Measurements from ENCODE around the gene RNASEH2A. TPM values are rescaled to one million over a fixed set of nuclear protein-coding genes. Genes with fewer than 3 reads are reported as not detected.
A peak's percentile ranks its signal among the peaks of the same experiment; 100 is the strongest.

Gene RNASEH2A
- total RNA-seq, 1 experiment from 2014 or later, result 31.1 TPM

DNA sequence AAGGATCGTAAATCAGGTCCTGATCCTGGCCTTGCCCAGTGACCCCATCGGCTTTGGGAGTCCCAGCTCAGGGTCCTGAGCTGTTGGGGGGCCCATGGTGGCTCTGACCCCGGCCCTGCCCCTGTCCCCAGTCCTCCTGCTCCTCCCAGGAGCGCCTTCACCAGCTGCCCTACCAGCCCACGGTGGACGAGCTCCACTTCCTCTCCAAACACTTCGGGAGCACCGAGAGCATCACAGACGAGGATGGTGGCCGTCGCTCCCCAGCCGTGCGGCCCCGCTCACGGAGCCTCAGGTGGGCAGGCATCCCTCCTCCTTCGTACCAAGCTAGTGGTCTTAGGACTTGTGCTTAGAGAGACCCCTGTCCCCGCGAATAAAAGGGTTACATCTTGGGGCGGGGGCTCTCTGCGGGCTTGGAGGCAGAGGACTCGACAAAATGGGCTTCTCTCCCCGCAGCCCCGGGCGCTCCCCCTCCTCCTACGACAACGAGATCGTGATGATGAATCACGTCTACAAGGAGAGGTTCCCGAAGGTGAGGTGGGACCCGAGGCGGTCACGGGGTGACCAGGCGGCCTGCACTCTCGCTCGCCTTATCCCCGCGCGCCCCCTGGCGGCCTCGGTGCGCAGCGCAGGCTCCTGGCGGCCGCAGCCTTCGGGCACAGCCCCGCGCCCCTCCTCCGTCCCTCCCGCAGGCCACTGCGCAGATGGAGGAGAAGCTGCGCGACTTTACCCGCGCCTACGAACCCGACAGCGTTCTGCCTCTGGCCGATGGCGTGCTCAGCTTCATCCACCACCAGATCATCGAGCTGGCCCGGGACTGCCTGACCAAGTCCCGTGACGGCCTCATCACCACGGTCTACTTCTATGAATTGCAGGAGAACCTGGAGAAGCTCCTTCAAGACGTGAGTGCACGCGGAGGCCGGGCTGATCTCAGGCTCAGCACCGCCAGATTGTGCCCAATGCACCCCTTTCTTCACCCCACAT, 41.1 kb downstream of the RNASEH2A start:
- DNase-seq (ENCODE audit: extremely low read depth, low read depth), result peak; percentile 54

DNA sequence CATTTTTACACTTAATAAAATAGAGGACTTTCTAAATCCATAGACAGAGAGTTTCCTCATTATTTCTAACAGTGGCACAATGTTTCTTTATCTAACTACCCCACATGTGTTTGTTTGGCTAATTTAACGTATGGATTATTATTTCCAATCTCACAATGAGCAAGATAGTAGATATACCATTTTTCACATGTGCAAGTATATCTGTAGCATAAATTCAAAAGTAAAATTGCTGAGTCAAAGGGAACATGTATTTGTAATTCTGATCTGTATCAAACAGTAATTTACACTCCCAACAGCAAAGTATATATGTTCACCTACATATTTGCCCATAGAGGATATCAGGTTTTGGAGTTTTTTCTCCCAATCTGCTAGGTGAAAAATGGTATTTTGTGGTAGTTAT, 50.3 kb downstream of the RNASEH2A start:
- DNase-seq (ENCODE audit: extremely low read depth, low read depth), result no peak

GRCh38 chr19:12858041-12858928, 51.9 kb downstream of the RNASEH2A start:
- no peak for DNase-seq (ENCODE audit: extremely low read depth, low read depth)

DNA sequence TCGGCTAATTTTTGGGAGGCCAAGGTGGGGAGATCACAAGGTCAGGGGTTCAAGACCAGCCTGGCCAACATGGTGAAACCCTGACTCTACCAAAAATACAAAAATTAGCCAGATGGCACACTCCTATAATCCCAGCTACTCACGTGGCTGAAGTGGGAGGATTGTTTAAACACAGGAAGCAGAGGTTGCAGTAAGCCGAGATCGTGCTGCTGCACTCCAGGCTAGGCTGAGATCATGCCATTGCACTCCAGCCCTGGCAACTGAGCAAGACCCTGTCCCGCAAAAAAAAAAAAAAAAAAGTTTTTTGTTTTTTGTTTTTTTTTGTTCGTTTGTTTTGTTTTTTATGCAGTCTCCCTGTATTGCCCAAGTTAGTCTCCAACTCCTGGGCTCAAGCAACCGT, 53.2 kb downstream of the RNASEH2A start:
- no peak for DNase-seq (ENCODE audit: extremely low read depth, low read depth)

Small RNA genes within 50 kb of the gene (small RNA-seq; reads per million reads assigned to genes)
- gene MIR5684, result 0 to 0.02 reads per million in 2 experiments
- 0 reads per million in 2 experiments for gene MIR6794

Other genes starting within 250 kb of the RNASEH2A start
- 1.7 and 1.8 TPM in 2 replicates for gene ZNF490, start 195.8 kb upstream of the RNASEH2A start, total RNA-seq (2014; rRNA removed; shearing (Covaris generic))
- gene ZNF791, start 195.7 kb upstream of the RNASEH2A start, total RNA-seq (2014; rRNA removed; shearing (Covaris generic)), result 14.3 and 15.2 TPM in 2 replicates
- 21.5 and 27.7 TPM in 2 replicates for gene MAN2B1, start 139.8 kb upstream of the RNASEH2A start, total RNA-seq (2014; rRNA removed; shearing (Covaris generic))
- gene WDR83, start 139.8 kb upstream of the RNASEH2A start, total RNA-seq (2014; rRNA removed; shearing (Covaris generic)), result 5.8 and 7.7 TPM in 2 replicates
- gene DHPS, start 124.7 kb upstream of the RNASEH2A start, total RNA-seq (2014; rRNA removed; shearing (Covaris generic)), result 75.7 and 83.6 TPM in 2 replicates
- not detected in 2 replicates for gene GNG14, start 118.6 kb upstream of the RNASEH2A start, total RNA-seq (2014; rRNA removed; shearing (Covaris generic))
- gene FBXW9, start 110.0 kb upstream of the RNASEH2A start, total RNA-seq (2014; rRNA removed; shearing (Covaris generic)), result 6.2 and 6.9 TPM in 2 replicates
- gene TNPO2, start 82.7 kb upstream of the RNASEH2A start, total RNA-seq (2014; rRNA removed; shearing (Covaris generic)), result 17.4 and 23.4 TPM in 2 replicates
- 141 and 145 TPM in 2 replicates for gene TRIR, start 71.9 kb upstream of the RNASEH2A start, total RNA-seq (2014; rRNA removed; shearing (Covaris generic))
- gene GET3, start 69.1 kb upstream of the RNASEH2A start, total RNA-seq (2014; rRNA removed; shearing (Covaris generic)), result 50.9 and 53.9 TPM in 2 replicates
- gene BEST2, start 54.8 kb upstream of the RNASEH2A start, total RNA-seq (2014; rRNA removed; shearing (Covaris generic)), result 0.22 TPM in 1 of 2 replicates, not detected in the other
- gene HOOK2, start 31.0 kb upstream of the RNASEH2A start, total RNA-seq (2014; rRNA removed; shearing (Covaris generic)), result 6.0 TPM in 2 replicates
- 137 and 153 TPM in 2 replicates for gene JUNB, start 15.1 kb upstream of the RNASEH2A start, total RNA-seq (2014; rRNA removed; shearing (Covaris generic))
- gene PRDX2, start 4.8 kb upstream of the RNASEH2A start, total RNA-seq (2014; rRNA removed; shearing (Covaris generic)), result 216 and 259 TPM in 2 replicates
- not detected in 2 replicates for gene THSD8, start 4.5 kb upstream of the RNASEH2A start, total RNA-seq (2014; rRNA removed; shearing (Covaris generic))
- gene RTBDN, start 28.0 kb downstream of the RNASEH2A start, total RNA-seq (2014; rRNA removed; shearing (Covaris generic)), result not detected in 2 replicates
- gene MAST1, start 31.9 kb downstream of the RNASEH2A start, total RNA-seq (2014; rRNA removed; shearing (Covaris generic)), result 1.7 TPM in 2 replicates
- gene DNASE2, start 74.9 kb downstream of the RNASEH2A start, total RNA-seq (2014; rRNA removed; shearing (Covaris generic)), result 24.5 and 26.8 TPM in 2 replicates
- gene KLF1, start 80.6 kb downstream of the RNASEH2A start, total RNA-seq (2014; rRNA removed; shearing (Covaris generic)), result 0.52 and 1.3 TPM in 2 replicates
- 5.5 and 5.8 TPM in 2 replicates for gene GCDH, start 84.6 kb downstream of the RNASEH2A start, total RNA-seq (2014; rRNA removed; shearing (Covaris generic))
- 0.37 TPM in 1 of 2 replicates, not detected in the other for gene SYCE2, start 112.7 kb downstream of the RNASEH2A start, total RNA-seq (2014; rRNA removed; shearing (Covaris generic))
- gene FARSA, start 127.1 kb downstream of the RNASEH2A start, total RNA-seq (2014; rRNA removed; shearing (Covaris generic)), result 45.7 and 46.9 TPM in 2 replicates
- gene CALR, start 132.0 kb downstream of the RNASEH2A start, total RNA-seq (2014; rRNA removed; shearing (Covaris generic)), result 378 and 410 TPM in 2 replicates
- gene RAD23A, start 139.3 kb downstream of the RNASEH2A start, total RNA-seq (2014; rRNA removed; shearing (Covaris generic)), result 165 and 189 TPM in 2 replicates
- 24.7 and 27.4 TPM in 2 replicates for gene GADD45GIP1, start 150.6 kb downstream of the RNASEH2A start, total RNA-seq (2014; rRNA removed; shearing (Covaris generic))
- gene DAND5, start 163.0 kb downstream of the RNASEH2A start, total RNA-seq (2014; rRNA removed; shearing (Covaris generic)), result not detected in 2 replicates
- 5.2 and 8.2 TPM in 2 replicates for gene NFIX, start 188.9 kb downstream of the RNASEH2A start, total RNA-seq (2014; rRNA removed; shearing (Covaris generic))